HCT116 (cell line): ENCODE measurements around the gene PLCXD1. TPM values are rescaled to one million over a fixed set of nuclear protein-coding genes. Genes with fewer than 3 reads are reported as not detected.

Experiments
- ATAC-seq: fragments of 200-7000 bp; cut with Tn5 transposase; 2 replicates; pipeline ENCODE4 v1.9.1; 2020; ENCODE audit warnings: mild to moderate bottlenecking, moderate library complexity
- BruUV-seq: library from RNA; stranded (reverse); fragments of 400-500 nt; replicated peaks from 2 replicates; lab custom pipeline; 2021; lab: Mats Ljungman, UMichigan
- CTCF ChIA-PET: fragments of 300-600 bp; sonication (Branson Sonifier 250); formaldehyde crosslinking; loops from one replicate; lab custom pipeline; 2021; ENCODE audit warnings: antibody characterized with exemption; lab: Charles Lee
- POLR2A ChIA-PET: fragments of 300-600, 350-600 bp; sonication (Branson Sonifier 250); formaldehyde crosslinking; loops from one replicate; lab custom pipeline; 2021; ENCODE audit warnings: antibody characterized with exemption; lab: Charles Lee
- RAD21 ChIA-PET, 2 experiments: fragments of 300-600 bp; sonication (Branson Sonifier 250); formaldehyde crosslinking; loops; one replicate each; lab custom pipeline; 2023; ENCODE audit warnings: low total read pairs in 2 of 2; ENCODE audit not compliant: uncharacterized antibody in 2 of 2, unreplicated experiment in 2 of 2, low non-redundant PET in 1 of 2; lab: Charles Lee
- DNase-seq: peaks from one replicate; pipeline ENCODE4 v3.0.0-alpha.2; 2010; ENCODE audit warnings: low read depth, low spot score
- H2AFZ ChIP-seq: fragments of 200-600 bp; shearing (Covaris generic), sonication (generic); 2 replicates; pipeline ENCODE4 v1.6.1; 2017; ENCODE audit warnings: low read depth, mixed run types, mixed read lengths, antibody characterized with exemption, low read length; ENCODE audit not compliant: poor library complexity, severe bottlenecking
- H3K27ac ChIP-seq: 2 replicates; pipeline ENCODE4 v1.5.1; 2012; ENCODE audit warnings: low read depth, low read length
- H3K27me3 ChIP-seq: fragments of 200-600 bp; sonication (generic); 2 replicates; pipeline ENCODE4 v1.6.1; 2016; ENCODE audit warnings: mixed run types, low read length, mixed read lengths; ENCODE audit not compliant: insufficient read depth
- H3K36me3 ChIP-seq, 2 experiments: fragments of 200-500 bp in 1 of 2; fragments of 200-600 bp in 1 of 2; sonication (Bioruptor generic) in 1 of 2; sonication (generic) in 1 of 2; 2 replicates each; pipeline versions ENCODE4 v1.5.1 to v1.6.1; 2014 to 2016; ENCODE audit warnings: low read length in 2 of 2, inconsistent platforms in 1 of 2, mixed read lengths in 1 of 2, mixed run types in 1 of 2; ENCODE audit not compliant: insufficient read depth in 2 of 2, control insufficient read depth in 1 of 2
- H3K4me1 ChIP-seq, 2 experiments: fragments of 200-600 bp in 1 of 2; sonication (generic) in 1 of 2; 2 replicates each; pipeline versions ENCODE4 v1.5.1 to v1.6.1; 2012 to 2017; ENCODE audit warnings: low read length in 2 of 2, inconsistent platforms in 1 of 2, mild to moderate bottlenecking in 1 of 2, mixed read lengths in 1 of 2, mixed run types in 1 of 2, moderate library complexity in 1 of 2; ENCODE audit not compliant: insufficient read depth in 2 of 2, control insufficient read depth in 1 of 2
- H3K4me2 ChIP-seq: fragments of 200-600 bp; sonication (generic); 2 replicates; pipeline ENCODE4 v1.6.1; 2017; ENCODE audit warnings: mixed run types, low read length, mixed read lengths
- H3K4me3 ChIP-seq, 2 experiments: fragments of 200-600 bp in 1 of 2; sonication (generic) in 1 of 2; replicated peaks in 1 of 2; 2 replicates each; pipeline ENCODE4 v1.5.1; 2011 to 2016; ENCODE audit warnings: low read length in 2 of 2, control low read depth in 1 of 2, low read depth in 1 of 2, mild to moderate bottlenecking in 1 of 2, mixed read lengths in 1 of 2, mixed run types in 1 of 2
- H3K79me2 ChIP-seq: fragments of 200-600 bp; sonication (generic); 2 replicates; pipeline ENCODE4 v1.6.1; 2017; ENCODE audit warnings: mild to moderate bottlenecking, mixed run types, low read length, moderate library complexity, mixed read lengths; ENCODE audit not compliant: insufficient read depth
- H3K9ac ChIP-seq: fragments of 200-600 bp; sonication (generic); 2 replicates; pipeline ENCODE4 v1.6.1; 2016; ENCODE audit warnings: low read length, mixed read lengths
- H3K9me2 ChIP-seq: fragments of 200-600 bp; sonication (generic), shearing (Covaris generic); 2 replicates; pipeline ENCODE4 v1.6.1; 2017; ENCODE audit warnings: mixed run types, mild to moderate bottlenecking, moderate library complexity; ENCODE audit not compliant: insufficient read depth
- H3K9me3 ChIP-seq, 2 experiments: fragments of 200-500 bp in 1 of 2; fragments of 200-600 bp in 1 of 2; sonication (Bioruptor generic) in 1 of 2; sonication (generic) in 1 of 2; 2 replicates each; pipeline ENCODE4 v1.6.1; 2014 to 2017; ENCODE audit warnings: low read length in 2 of 2, mixed read lengths in 2 of 2, inconsistent platforms in 1 of 2, low read depth in 1 of 2, mild to moderate bottlenecking in 1 of 2, mixed run types in 1 of 2, moderate library complexity in 1 of 2; ENCODE audit not compliant: control insufficient read depth in 1 of 2, insufficient read depth in 1 of 2
- H4K20me1 ChIP-seq: fragments of 200-600 bp; sonication (generic), shearing (Covaris generic); 2 replicates; pipeline ENCODE4 v1.6.1; 2017; ENCODE audit warnings: mixed run types, mild to moderate bottlenecking, moderate library complexity; ENCODE audit not compliant: insufficient read depth
- ATF3 ChIP-seq: IDR thresholded peaks from 2 replicates; pipeline ENCODE4 v1.6.1; 2012
- EGR1 ChIP-seq: IDR thresholded peaks from 2 replicates; pipeline ENCODE4 v1.6.1; 2012; ENCODE audit warnings: low read depth
- EZH2 ChIP-seq: fragments of 200-600 bp; sonication (generic); IDR thresholded peaks from 2 replicates; pipeline ENCODE4 v1.6.1; 2017; ENCODE audit warnings: antibody characterized with exemption, mixed run types
- FOSL1 ChIP-seq: IDR thresholded peaks from 2 replicates; pipeline ENCODE4 v1.6.1; 2012; ENCODE audit warnings: low read depth
- POLR2A ChIP-seq: IDR thresholded peaks from 2 replicates; pipeline ENCODE4 v1.7.0; 2011; ENCODE audit warnings: borderline replicate concordance; ENCODE audit not compliant: insufficient read depth, insufficient read length; ENCODE audit errors: extremely low read depth
- POLR2AphosphoS5 ChIP-seq: IDR thresholded peaks from 2 replicates; pipeline ENCODE4 v1.6.1; 2011; ENCODE audit warnings: mild to moderate bottlenecking, low read depth, low read length, moderate library complexity
- RAD21 ChIP-seq: IDR thresholded peaks from 2 replicates; pipeline ENCODE4 v1.6.1; 2012; ENCODE audit warnings: low read depth, mild to moderate bottlenecking
- SIN3A ChIP-seq: IDR thresholded peaks from 2 replicates; pipeline ENCODE4 v1.6.1; 2012; ENCODE audit warnings: low read depth
- TCF7L2 ChIP-seq: IDR thresholded peaks from 2 replicates; pipeline ENCODE4 v1.7.0; 2011; ENCODE audit warnings: borderline replicate concordance, inconsistent platforms; ENCODE audit not compliant: insufficient read depth, insufficient read length; ENCODE audit errors: extremely low read depth
- intact Hi-C: fragments of 100-400 bp; cut with micrococcal nuclease; formaldehyde crosslinking; loops from 2 replicates; pipeline ENCODE4 v1.10.0; 2022
- total RNA-seq: library from RNA; stranded (reverse); gene quantifications from one replicate; pipeline ENCODE4 v1.2.1, GENCODE V29; 2021; ENCODE audit not compliant: unreplicated experiment
- TF ChIP-seq, protein P1 (sequence below): IDR thresholded peaks from 2 replicates; pipeline ENCODE4 v1.6.1; 2012; ENCODE audit warnings: low read depth
- TF ChIP-seq, protein P2 (sequence below): IDR thresholded peaks from 2 replicates; pipeline ENCODE4 v1.6.1; 2012

PLCXD1 gene
- total RNA-seq, 1 experiment from 2014 or later: 26.3 TPM

- BruUV-seq: no TSS peak
- no peak for DNase-seq
- Histone ChIP-seq H2AFZ (no peak overlapping the region), H3K9ac (no peak overlapping the region), H3K27me3 (no peaks in the 10 kb centered on the region), H3K4me1 (peaks cover 5 to 19% of the 10 kb centered on the region in 2 experiments; a peak in 3 of 4 replicates), H3K4me3 (no peak overlapping the region), H3K79me2 (no peaks in the 10 kb centered on the region), H4K20me1 (no peaks in the 10 kb centered on the region), H3K9me3 (no peaks in the 10 kb centered on the region), H3K9me2 (no peaks in the 10 kb centered on the region), H3K4me2 (no peak overlapping the region), H3K36me3 (no peaks in the 10 kb centered on the region), H3K27ac (no peak overlapping the region)
- CTCF ChIA-PET: no interaction called here
- TF ChIP-seq EGR1 (no peak), FOSL1 (no peak), TCF7L2 (no peak), POLR2AphosphoS5 (no peak), SIN3A (no peak), EZH2 (no peak), ATF3 (no peak), RAD21 (no peak), POLR2A (no peak)
- TF ChIP-seq, protein P1, sequence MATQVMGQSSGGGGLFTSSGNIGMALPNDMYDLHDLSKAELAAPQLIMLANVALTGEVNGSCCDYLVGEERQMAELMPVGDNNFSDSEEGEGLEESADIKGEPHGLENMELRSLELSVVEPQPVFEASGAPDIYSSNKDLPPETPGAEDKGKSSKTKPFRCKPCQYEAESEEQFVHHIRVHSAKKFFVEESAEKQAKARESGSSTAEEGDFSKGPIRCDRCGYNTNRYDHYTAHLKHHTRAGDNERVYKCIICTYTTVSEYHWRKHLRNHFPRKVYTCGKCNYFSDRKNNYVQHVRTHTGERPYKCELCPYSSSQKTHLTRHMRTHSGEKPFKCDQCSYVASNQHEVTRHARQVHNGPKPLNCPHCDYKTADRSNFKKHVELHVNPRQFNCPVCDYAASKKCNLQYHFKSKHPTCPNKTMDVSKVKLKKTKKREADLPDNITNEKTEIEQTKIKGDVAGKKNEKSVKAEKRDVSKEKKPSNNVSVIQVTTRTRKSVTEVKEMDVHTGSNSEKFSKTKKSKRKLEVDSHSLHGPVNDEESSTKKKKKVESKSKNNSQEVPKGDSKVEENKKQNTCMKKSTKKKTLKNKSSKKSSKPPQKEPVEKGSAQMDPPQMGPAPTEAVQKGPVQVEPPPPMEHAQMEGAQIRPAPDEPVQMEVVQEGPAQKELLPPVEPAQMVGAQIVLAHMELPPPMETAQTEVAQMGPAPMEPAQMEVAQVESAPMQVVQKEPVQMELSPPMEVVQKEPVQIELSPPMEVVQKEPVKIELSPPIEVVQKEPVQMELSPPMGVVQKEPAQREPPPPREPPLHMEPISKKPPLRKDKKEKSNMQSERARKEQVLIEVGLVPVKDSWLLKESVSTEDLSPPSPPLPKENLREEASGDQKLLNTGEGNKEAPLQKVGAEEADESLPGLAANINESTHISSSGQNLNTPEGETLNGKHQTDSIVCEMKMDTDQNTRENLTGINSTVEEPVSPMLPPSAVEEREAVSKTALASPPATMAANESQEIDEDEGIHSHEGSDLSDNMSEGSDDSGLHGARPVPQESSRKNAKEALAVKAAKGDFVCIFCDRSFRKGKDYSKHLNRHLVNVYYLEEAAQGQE: no peak
- TF ChIP-seq, protein P2, sequence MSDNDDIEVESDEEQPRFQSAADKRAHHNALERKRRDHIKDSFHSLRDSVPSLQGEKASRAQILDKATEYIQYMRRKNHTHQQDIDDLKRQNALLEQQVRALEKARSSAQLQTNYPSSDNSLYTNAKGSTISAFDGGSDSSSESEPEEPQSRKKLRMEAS: no peak
- RAD21 ChIA-PET: no interaction called here
- ATAC-seq: no peak
- intact Hi-C loops: no loop called here
- POLR2A ChIA-PET: no interaction called here
Observed at GRCh38 chrX:265502-265901, 15.7 kb upstream of the PLCXD1 start.
